ENCODE data around the gene NOVA2. TPM values are rescaled to one million over a fixed set of nuclear protein-coding genes. Genes with fewer than 3 reads are reported as not detected.

NOVA2 gene, protein sequence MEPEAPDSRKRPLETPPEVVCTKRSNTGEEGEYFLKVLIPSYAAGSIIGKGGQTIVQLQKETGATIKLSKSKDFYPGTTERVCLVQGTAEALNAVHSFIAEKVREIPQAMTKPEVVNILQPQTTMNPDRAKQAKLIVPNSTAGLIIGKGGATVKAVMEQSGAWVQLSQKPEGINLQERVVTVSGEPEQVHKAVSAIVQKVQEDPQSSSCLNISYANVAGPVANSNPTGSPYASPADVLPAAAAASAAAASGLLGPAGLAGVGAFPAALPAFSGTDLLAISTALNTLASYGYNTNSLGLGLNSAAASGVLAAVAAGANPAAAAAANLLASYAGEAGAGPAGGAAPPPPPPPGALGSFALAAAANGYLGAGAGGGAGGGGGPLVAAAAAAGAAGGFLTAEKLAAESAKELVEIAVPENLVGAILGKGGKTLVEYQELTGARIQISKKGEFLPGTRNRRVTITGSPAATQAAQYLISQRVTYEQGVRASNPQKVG
- polyA plus RNA-seq: 7.6 and 9.3 TPM in 2 replicates
- 18.0 and 27.3 TPM in 2 replicates for polyA minus RNA-seq

DNA sequence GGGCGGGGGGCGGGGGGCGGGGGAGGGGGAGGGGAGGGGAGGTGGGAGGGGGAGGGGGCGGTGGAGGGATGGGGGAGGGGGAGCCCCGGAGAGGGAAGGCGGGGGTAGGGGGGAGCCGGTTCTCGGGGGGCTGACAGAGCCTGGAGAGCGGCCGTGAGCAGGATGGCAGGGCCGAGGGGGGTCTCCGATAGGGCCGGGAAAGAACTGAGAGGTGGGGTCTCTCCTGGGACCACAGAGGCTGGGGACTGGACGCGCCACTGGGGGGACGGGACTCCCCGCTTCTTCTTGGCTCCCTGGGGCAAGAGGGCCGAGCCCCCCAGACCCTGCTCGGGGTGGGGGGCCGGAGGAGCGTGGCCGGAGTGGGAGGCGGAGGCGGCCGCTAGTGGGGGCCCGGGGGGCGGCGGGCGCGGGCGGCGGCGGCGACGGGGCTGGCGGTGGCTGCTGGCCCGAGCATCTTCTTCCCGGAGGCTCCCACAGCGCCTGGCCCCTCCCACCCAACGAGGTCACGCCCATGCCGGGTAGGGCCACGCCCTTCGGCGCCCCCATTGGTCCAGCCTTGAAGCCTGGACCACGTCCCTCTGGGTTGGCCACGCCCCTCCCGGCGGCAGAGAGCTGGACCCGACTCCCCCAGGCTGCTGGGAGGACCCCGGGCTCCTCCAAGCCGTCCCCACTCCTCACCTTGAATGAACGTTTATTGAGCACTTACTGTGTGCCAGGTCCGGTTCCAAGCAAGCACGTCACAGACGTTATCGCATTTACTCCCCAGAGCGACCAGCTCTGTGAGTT lies at the start of gene NOVA2:
Gene NOVA2, minus strand, starts transcription at position 313 of the 786 bp plus-strand sequence. CDS start 514 bp downstream, outside the sequence.
- no peaks in the 10 kb centered on the region for H3K9me2 ChIP-seq (ENCODE audit: insufficient read depth, low read length)
- H2AFZ ChIP-seq (ENCODE audit: low read depth, low read length): no peak within 1 kb of the TSS
- no peaks in the 10 kb centered on the region for H3K36me3 ChIP-seq (ENCODE audit: insufficient read depth, low read length)
- peaks cover 59% of the 10 kb centered on the region for H3K79me2 ChIP-seq (replicated peaks; ENCODE audit: insufficient read depth, low read length)
- peak within 1 kb of the TSS; percentile 71 for H3K4me3 ChIP-seq (ENCODE audit: low read length)
- peak within 1 kb of the TSS; percentile 96 for H3K4me2 ChIP-seq (ENCODE audit: low read length)
- TF ChIP-seq RAD21 (conservative IDR thresholded peaks at IDR 0.05): peak; percentile 24
- TF ChIP-seq TAF1 (IDR thresholded peaks at IDR 0.05; ENCODE audit: low read depth): peak; percentile 87
- TF ChIP-seq EZH2 (IDR thresholded peaks at IDR 0.05; ENCODE audit: borderline replicate concordance, insufficient read depth, low read length, poor library complexity, severe bottlenecking): no peak
- TF ChIP-seq EP300 (conservative IDR thresholded peaks at IDR 0.05; ENCODE audit: poor library complexity, severe bottlenecking): no peak
- TF ChIP-seq, protein P1, sequence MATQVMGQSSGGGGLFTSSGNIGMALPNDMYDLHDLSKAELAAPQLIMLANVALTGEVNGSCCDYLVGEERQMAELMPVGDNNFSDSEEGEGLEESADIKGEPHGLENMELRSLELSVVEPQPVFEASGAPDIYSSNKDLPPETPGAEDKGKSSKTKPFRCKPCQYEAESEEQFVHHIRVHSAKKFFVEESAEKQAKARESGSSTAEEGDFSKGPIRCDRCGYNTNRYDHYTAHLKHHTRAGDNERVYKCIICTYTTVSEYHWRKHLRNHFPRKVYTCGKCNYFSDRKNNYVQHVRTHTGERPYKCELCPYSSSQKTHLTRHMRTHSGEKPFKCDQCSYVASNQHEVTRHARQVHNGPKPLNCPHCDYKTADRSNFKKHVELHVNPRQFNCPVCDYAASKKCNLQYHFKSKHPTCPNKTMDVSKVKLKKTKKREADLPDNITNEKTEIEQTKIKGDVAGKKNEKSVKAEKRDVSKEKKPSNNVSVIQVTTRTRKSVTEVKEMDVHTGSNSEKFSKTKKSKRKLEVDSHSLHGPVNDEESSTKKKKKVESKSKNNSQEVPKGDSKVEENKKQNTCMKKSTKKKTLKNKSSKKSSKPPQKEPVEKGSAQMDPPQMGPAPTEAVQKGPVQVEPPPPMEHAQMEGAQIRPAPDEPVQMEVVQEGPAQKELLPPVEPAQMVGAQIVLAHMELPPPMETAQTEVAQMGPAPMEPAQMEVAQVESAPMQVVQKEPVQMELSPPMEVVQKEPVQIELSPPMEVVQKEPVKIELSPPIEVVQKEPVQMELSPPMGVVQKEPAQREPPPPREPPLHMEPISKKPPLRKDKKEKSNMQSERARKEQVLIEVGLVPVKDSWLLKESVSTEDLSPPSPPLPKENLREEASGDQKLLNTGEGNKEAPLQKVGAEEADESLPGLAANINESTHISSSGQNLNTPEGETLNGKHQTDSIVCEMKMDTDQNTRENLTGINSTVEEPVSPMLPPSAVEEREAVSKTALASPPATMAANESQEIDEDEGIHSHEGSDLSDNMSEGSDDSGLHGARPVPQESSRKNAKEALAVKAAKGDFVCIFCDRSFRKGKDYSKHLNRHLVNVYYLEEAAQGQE (IDR thresholded peaks at IDR 0.05; ENCODE audit: borderline replicate concordance): peak; percentile 41
- TF ChIP-seq, protein P2, sequence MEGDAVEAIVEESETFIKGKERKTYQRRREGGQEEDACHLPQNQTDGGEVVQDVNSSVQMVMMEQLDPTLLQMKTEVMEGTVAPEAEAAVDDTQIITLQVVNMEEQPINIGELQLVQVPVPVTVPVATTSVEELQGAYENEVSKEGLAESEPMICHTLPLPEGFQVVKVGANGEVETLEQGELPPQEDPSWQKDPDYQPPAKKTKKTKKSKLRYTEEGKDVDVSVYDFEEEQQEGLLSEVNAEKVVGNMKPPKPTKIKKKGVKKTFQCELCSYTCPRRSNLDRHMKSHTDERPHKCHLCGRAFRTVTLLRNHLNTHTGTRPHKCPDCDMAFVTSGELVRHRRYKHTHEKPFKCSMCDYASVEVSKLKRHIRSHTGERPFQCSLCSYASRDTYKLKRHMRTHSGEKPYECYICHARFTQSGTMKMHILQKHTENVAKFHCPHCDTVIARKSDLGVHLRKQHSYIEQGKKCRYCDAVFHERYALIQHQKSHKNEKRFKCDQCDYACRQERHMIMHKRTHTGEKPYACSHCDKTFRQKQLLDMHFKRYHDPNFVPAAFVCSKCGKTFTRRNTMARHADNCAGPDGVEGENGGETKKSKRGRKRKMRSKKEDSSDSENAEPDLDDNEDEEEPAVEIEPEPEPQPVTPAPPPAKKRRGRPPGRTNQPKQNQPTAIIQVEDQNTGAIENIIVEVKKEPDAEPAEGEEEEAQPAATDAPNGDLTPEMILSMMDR (IDR thresholded peaks at IDR 0.05; ENCODE audit: poor library complexity, severe bottlenecking): no peak
- TF ChIP-seq MXI1 (conservative IDR thresholded peaks at IDR 0.05; ENCODE audit: poor library complexity, severe bottlenecking): peak; percentile 44
- TF ChIP-seq POLR2AphosphoS5 (IDR thresholded peaks at IDR 0.05): peak; percentile 89
- TF ChIP-seq SMC3 (conservative IDR thresholded peaks at IDR 0.05; ENCODE audit: poor library complexity): peak; percentile 37
- peaks cover 6% of the 10 kb centered on the region for H4K20me1 ChIP-seq (ENCODE audit: insufficient read depth)
- H3K27ac ChIP-seq (ENCODE audit: low read length): peak within 1 kb of the TSS; percentile 98
- H3K9me3 ChIP-seq (ENCODE audit: low read length): no peaks in the 10 kb centered on the region
- H3K9ac ChIP-seq (ENCODE audit: low read length): peak within 1 kb of the TSS; percentile 98
- H3K27me3 ChIP-seq (ENCODE audit: insufficient read depth, low read depth, low read length): no peaks in the 10 kb centered on the region
- H3F3A ChIP-seq (ENCODE audit: insufficient read depth, low read length, poor library complexity, severe bottlenecking): no peaks in the 10 kb centered on the region

DNA sequence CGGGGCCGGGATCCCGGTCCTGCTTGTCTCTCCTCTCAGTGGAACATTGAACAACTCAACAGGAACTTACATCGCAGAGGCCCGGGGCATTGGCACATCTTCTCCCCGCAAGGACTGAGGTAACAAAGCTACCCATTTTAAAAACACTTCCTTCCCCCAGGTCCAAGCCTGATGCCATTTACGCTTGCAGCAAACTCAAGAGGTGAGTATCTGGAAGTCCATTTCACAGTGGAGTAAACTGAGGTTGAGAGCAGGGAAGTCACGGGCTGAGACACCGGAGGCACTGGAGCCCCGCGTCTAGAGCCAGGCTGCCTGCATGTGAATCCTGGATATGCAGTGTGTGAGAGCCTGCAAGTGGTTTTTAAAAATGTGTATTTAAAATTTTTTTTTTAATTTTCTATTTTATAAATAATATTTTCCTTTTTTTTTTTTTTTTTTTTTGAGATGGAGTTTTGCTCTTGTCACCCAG lies 49.7 kb upstream of the NOVA2 start:
- no peaks in the 10 kb centered on the region for H4K20me1 ChIP-seq (ENCODE audit: insufficient read depth)
- no peak overlapping the region for H3K4me3 ChIP-seq (ENCODE audit: low read length)
- no peaks in the 10 kb centered on the region for H3K27me3 ChIP-seq (ENCODE audit: insufficient read depth, low read depth, low read length)
- H3K9me2 ChIP-seq (ENCODE audit: insufficient read depth, low read length): no peaks in the 10 kb centered on the region
- H2AFZ ChIP-seq (ENCODE audit: low read depth, low read length): no peak overlapping the region
- no peaks in the 10 kb centered on the region for H3K9me3 ChIP-seq (ENCODE audit: low read length)
- no peaks in the 10 kb centered on the region for H3F3A ChIP-seq (ENCODE audit: insufficient read depth, low read length, poor library complexity, severe bottlenecking)
- H3K9ac ChIP-seq (ENCODE audit: low read length): no peak overlapping the region
- H3K27ac ChIP-seq (ENCODE audit: low read length): no peak overlapping the region
- no peaks in the 10 kb centered on the region for H3K36me3 ChIP-seq (ENCODE audit: insufficient read depth, low read length)
- no peak overlapping the region for H3K4me2 ChIP-seq (ENCODE audit: low read length)
- TF ChIP-seq EP300 (conservative IDR thresholded peaks at IDR 0.05; ENCODE audit: poor library complexity, severe bottlenecking): no peak
- no peak for TF ChIP-seq TAF1 (IDR thresholded peaks at IDR 0.05; ENCODE audit: low read depth)
- TF ChIP-seq, protein P1 (IDR thresholded peaks at IDR 0.05; ENCODE audit: borderline replicate concordance): no peak
- TF ChIP-seq RAD21 (conservative IDR thresholded peaks at IDR 0.05): no peak
- no peak for TF ChIP-seq EZH2 (IDR thresholded peaks at IDR 0.05; ENCODE audit: borderline replicate concordance, insufficient read depth, low read length, poor library complexity, severe bottlenecking)
- TF ChIP-seq SMC3 (conservative IDR thresholded peaks at IDR 0.05; ENCODE audit: poor library complexity): no peak
- TF ChIP-seq MXI1 (conservative IDR thresholded peaks at IDR 0.05; ENCODE audit: poor library complexity, severe bottlenecking): no peak
- no peaks in the 10 kb centered on the region for H3K79me2 ChIP-seq (replicated peaks; ENCODE audit: insufficient read depth, low read length)

Measured in neural cell (in vitro differentiated cells).